HepG2 (cell line): ENCODE results near the gene GDAP2. TPM values are rescaled to one million over a fixed set of nuclear protein-coding genes. Genes with fewer than 3 reads are reported as not detected.

ENCODE experiments used
- CC2D1A ChIP-seq: sonication (generic); formaldehyde crosslinking; IDR thresholded peaks from 2 replicates; pipeline ENCODE4 v1.8.1; 2023; ENCODE audit warnings: mild to moderate bottlenecking, missing genetic modification reagents
- CREB3 ChIP-seq: sonication (generic); formaldehyde crosslinking; IDR thresholded peaks from 2 replicates; pipeline ENCODE4 v1.5.0; 2020; ENCODE audit warnings: missing genetic modification reagents
- HNF1B ChIP-seq: sonication (generic); formaldehyde crosslinking; IDR thresholded peaks from 2 replicates; pipeline ENCODE4 v1.5.1; 2020; ENCODE audit warnings: mild to moderate bottlenecking, moderate library complexity, missing genetic modification reagents
- IRF9 ChIP-seq: sonication (generic); formaldehyde crosslinking; IDR thresholded peaks from 2 replicates; pipeline ENCODE4 v1.8.0; 2022; ENCODE audit warnings: missing genetic modification reagents, mild to moderate bottlenecking, borderline replicate concordance
- MLLT10 ChIP-seq: sonication (generic); formaldehyde crosslinking; IDR thresholded peaks from 2 replicates; pipeline ENCODE4 v1.4.0; 2020; ENCODE audit warnings: missing genetic modification reagents
- PBX3 ChIP-seq: sonication (generic); formaldehyde crosslinking; IDR thresholded peaks from 2 replicates; pipeline ENCODE4 v1.8.1; 2023; ENCODE audit warnings: missing genetic modification reagents, inconsistent platforms, borderline replicate concordance
- PHF20 ChIP-seq: sonication (generic); formaldehyde crosslinking; IDR thresholded peaks from 2 replicates; pipeline ENCODE4 v1.5.0; 2020; ENCODE audit warnings: mild to moderate bottlenecking, missing genetic modification reagents
- TEF ChIP-seq: sonication (generic); formaldehyde crosslinking; IDR thresholded peaks from 2 replicates; pipeline ENCODE4 v1.5.0; 2020; ENCODE audit warnings: missing genetic modification reagents
- ZHX1 ChIP-seq: sonication (generic); formaldehyde crosslinking; IDR thresholded peaks from 2 replicates; pipeline ENCODE4 v1.8.1; 2022; ENCODE audit warnings: low read depth, mild to moderate bottlenecking, missing genetic modification reagents
- ZNF446 ChIP-seq: sonication (generic); formaldehyde crosslinking; IDR thresholded peaks from 2 replicates; pipeline ENCODE4 v1.5.0; 2020; ENCODE audit warnings: mild to moderate bottlenecking, missing genetic modification reagents
- ZNF674 ChIP-seq: sonication (generic); formaldehyde crosslinking; IDR thresholded peaks from 2 replicates; pipeline ENCODE4 v1.5.0; 2020; ENCODE audit warnings: low read depth, mild to moderate bottlenecking, missing genetic modification reagents
- ZNF780A ChIP-seq: sonication (generic); formaldehyde crosslinking; IDR thresholded peaks from 2 replicates; pipeline ENCODE4 v1.8.0; 2022; ENCODE audit warnings: mild to moderate bottlenecking, missing genetic modification reagents, moderate library complexity
- ZNF792 ChIP-seq: IDR thresholded peaks from 2 replicates; pipeline ENCODE4 v1.6.1; 2016
- polyA plus RNA-seq, 8 experiments: library from polyadenylated mRNA; depleted of rRNA in 3 of 8; stranded (reverse) in 7 of 8; unstranded in 1 of 8; fragments of >200 nt; fragmentation: Illumina TruSeq in 4 of 8; extraction: Trizol in 4 of 8; gene quantifications; 2 replicates each; pipeline versions ENCODE4 v1.2.1 to v1.2.3, GENCODE V29; 2011 to 2016; ENCODE audit warnings: low read depth in 4 of 8, missing spikeins in 1 of 8, mixed read lengths in 1 of 8; ENCODE audit not compliant: insufficient read depth in 1 of 8
- total RNA-seq, 5 experiments: library from RNA; depleted of rRNA; stranded (reverse); fragments of >200 nt; fragmentation: Illumina TruSeq; extraction: Trizol; gene quantifications; 2 replicates each; pipeline ENCODE4 v1.2.3, GENCODE V29; 2016; ENCODE audit warnings: low read depth in 1 of 5
- TF ChIP-seq, protein P1 (sequence below): sonication (generic); formaldehyde crosslinking; IDR thresholded peaks from 2 replicates; pipeline ENCODE4 v1.9.0; 2021; ENCODE audit warnings: missing genetic modification reagents, mild to moderate bottlenecking, borderline replicate concordance

The GDAP2 gene
- total and polyA plus RNA-seq, 2 of the 13 experiments (the other 11 are each of a cell fraction or from before 2014, with no cell fraction given): 11.4 to 23.2 TPM

GRCh38 chr1:117929343-117930172 lies at the start of gene GDAP2, which contains the start of gene WDR3 (continued):
- no peak for TF ChIP-seq PBX3 (CRISPR knock-in tag)
- TF ChIP-seq PHF20 (CRISPR knock-in tag): peak; percentile 70
- TF ChIP-seq, protein P1, sequence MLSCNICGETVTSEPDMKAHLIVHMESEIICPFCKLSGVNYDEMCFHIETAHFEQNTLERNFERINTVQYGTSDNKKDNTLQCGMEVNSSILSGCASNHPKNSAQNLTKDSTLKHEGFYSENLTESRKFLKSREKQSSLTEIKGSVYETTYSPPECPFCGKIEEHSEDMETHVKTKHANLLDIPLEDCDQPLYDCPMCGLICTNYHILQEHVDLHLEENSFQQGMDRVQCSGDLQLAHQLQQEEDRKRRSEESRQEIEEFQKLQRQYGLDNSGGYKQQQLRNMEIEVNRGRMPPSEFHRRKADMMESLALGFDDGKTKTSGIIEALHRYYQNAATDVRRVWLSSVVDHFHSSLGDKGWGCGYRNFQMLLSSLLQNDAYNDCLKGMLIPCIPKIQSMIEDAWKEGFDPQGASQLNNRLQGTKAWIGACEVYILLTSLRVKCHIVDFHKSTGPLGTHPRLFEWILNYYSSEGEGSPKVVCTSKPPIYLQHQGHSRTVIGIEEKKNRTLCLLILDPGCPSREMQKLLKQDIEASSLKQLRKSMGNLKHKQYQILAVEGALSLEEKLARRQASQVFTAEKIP: no peak
- no peak for TF ChIP-seq MLLT10 (CRISPR knock-in tag)
- TF ChIP-seq ZNF792: no peak; the same call in 1 of the 2 replicates
- TF ChIP-seq HNF1B (CRISPR knock-in tag): peak; percentile 68
- TF ChIP-seq ZHX1: no peak
- peak; percentile 72; the same call in 1 of the 2 replicates for TF ChIP-seq ZNF674 (CRISPR knock-in tag)
- no peak for TF ChIP-seq ZNF446 (CRISPR knock-in tag)
- TF ChIP-seq TEF (CRISPR knock-in tag): no peak
- TF ChIP-seq IRF9 (CRISPR knock-in tag): peak; percentile 45; the same call in 1 of the 2 replicates
- TF ChIP-seq CC2D1A (CRISPR knock-in tag): no peak
- no peak for TF ChIP-seq CREB3 (CRISPR knock-in tag)
- TF ChIP-seq ZNF780A (CRISPR knock-in tag): peak; percentile 77; the same call in 1 of the 2 replicates
